ENCODE measurements around the gene ATM.

Gene ATM

GRCh38 chr11:108207683-108208060, 15.2 kb upstream of the ATM start:
- H3K4me1 Mint-ChIP-seq (ENCODE audit: low read depth) = peaks cover 61% of the 10 kb centered on the region
- H3K36me3 Mint-ChIP-seq = peaks cover 45% of the 10 kb centered on the region
- H3K27ac Mint-ChIP-seq = no peak overlapping the region
- H3K4me3 Mint-ChIP-seq = no peak overlapping the region
- no peaks in the 10 kb centered on the region for H3K9me3 Mint-ChIP-seq (ENCODE audit: low read depth)
- no peaks in the 10 kb centered on the region for H3K27me3 Mint-ChIP-seq

- Mint-ChIP-seq H3K4me3 (peak overlapping the region; percentile 33), H3K4me1 (ENCODE audit: low read depth) (peaks cover 61% of the 10 kb centered on the region), H3K27me3 (no peaks in the 10 kb centered on the region), H3K36me3 (peaks cover 31% of the 10 kb centered on the region), H3K9me3 (ENCODE audit: low read depth) (no peaks in the 10 kb centered on the region), H3K27ac (peak overlapping the region; percentile 76)
Measured at GRCh38 chr11:108210441-108210840, 12.4 kb upstream of the ATM start.

GRCh38 chr11:108213784-108214183, 9.1 kb upstream of the ATM start:
- Mint-ChIP-seq H3K27me3 (no peaks in the 10 kb centered on the region), H3K36me3 (peaks cover 16% of the 10 kb centered on the region), H3K9me3 (ENCODE audit: low read depth) (no peaks in the 10 kb centered on the region), H3K4me1 (ENCODE audit: low read depth) (peaks cover 79% of the 10 kb centered on the region), H3K27ac (peak overlapping the region; percentile 47), H3K4me3 (peak overlapping the region; percentile 8)

- Mint-ChIP-seq H3K36me3 (peaks cover 9% of the 10 kb centered on the region), H3K4me1 (ENCODE audit: low read depth) (peaks cover 80% of the 10 kb centered on the region), H3K9me3 (ENCODE audit: low read depth) (no peaks in the 10 kb centered on the region), H3K4me3 (peak overlapping the region; percentile 63), H3K27ac (peak overlapping the region; percentile 79), H3K27me3 (no peaks in the 10 kb centered on the region)
Measured at GRCh38 chr11:108216988-108217387, 5.9 kb upstream of the ATM start.

GRCh38 chr11:108218455-108218854, 4.4 kb upstream of the ATM start:
- Mint-ChIP-seq H3K4me3 (peak overlapping the region; percentile 72), H3K27ac (peak overlapping the region; percentile 90), H3K36me3 (peaks cover 6% of the 10 kb centered on the region), H3K4me1 (ENCODE audit: low read depth) (peaks cover 70% of the 10 kb centered on the region), H3K9me3 (ENCODE audit: low read depth) (no peaks in the 10 kb centered on the region), H3K27me3 (no peaks in the 10 kb centered on the region)

- Mint-ChIP-seq H3K27ac (peak overlapping the region; percentile 90), H3K27me3 (no peaks in the 10 kb centered on the region), H3K4me3 (no peak overlapping the region), H3K9me3 (ENCODE audit: low read depth) (no peaks in the 10 kb centered on the region), H3K4me1 (ENCODE audit: low read depth) (peaks cover 63% of the 10 kb centered on the region), H3K36me3 (peaks cover 3% of the 10 kb centered on the region)
Measured at GRCh38 chr11:108218912-108219783, 3.7 kb upstream of the ATM start.

GRCh38 chr11:108220721-108221336, 2.0 kb upstream of the ATM start:
- no peak overlapping the region for H3K4me3 Mint-ChIP-seq
- no peaks in the 10 kb centered on the region for H3K27me3 Mint-ChIP-seq
- peaks cover 3% of the 10 kb centered on the region for H3K36me3 Mint-ChIP-seq
- H3K4me1 Mint-ChIP-seq (ENCODE audit: low read depth) = peaks cover 65% of the 10 kb centered on the region
- H3K27ac Mint-ChIP-seq = no peak overlapping the region
- no peaks in the 10 kb centered on the region for H3K9me3 Mint-ChIP-seq (ENCODE audit: low read depth)

- Mint-ChIP-seq H3K27ac (no peak overlapping the region), H3K4me1 (ENCODE audit: low read depth) (peaks cover 63% of the 10 kb centered on the region), H3K27me3 (no peaks in the 10 kb centered on the region), H3K4me3 (no peak overlapping the region), H3K36me3 (peaks cover 3% of the 10 kb centered on the region), H3K9me3 (ENCODE audit: low read depth) (no peaks in the 10 kb centered on the region)
Measured at GRCh38 chr11:108221371-108221770, 1.5 kb upstream of the ATM start.

GRCh38 chr11:108221911-108222573, 825 bp upstream of the ATM start:
- no peak overlapping the region for H3K27ac Mint-ChIP-seq
- peaks cover 62% of the 10 kb centered on the region for H3K4me1 Mint-ChIP-seq (ENCODE audit: low read depth)
- no peaks in the 10 kb centered on the region for H3K27me3 Mint-ChIP-seq
- H3K36me3 Mint-ChIP-seq = peaks cover 3% of the 10 kb centered on the region
- no peaks in the 10 kb centered on the region for H3K9me3 Mint-ChIP-seq (ENCODE audit: low read depth)
- H3K4me3 Mint-ChIP-seq = no peak overlapping the region

GRCh38 chr11:108223348-108224149, 682 bp downstream of the ATM start:
- no peaks in the 10 kb centered on the region for H3K27me3 Mint-ChIP-seq
- H3K9me3 Mint-ChIP-seq (ENCODE audit: low read depth) = no peaks in the 10 kb centered on the region
- H3K4me1 Mint-ChIP-seq (ENCODE audit: low read depth) = peaks cover 60% of the 10 kb centered on the region
- H3K36me3 Mint-ChIP-seq = peaks cover 4% of the 10 kb centered on the region
- H3K4me3 Mint-ChIP-seq = no peak overlapping the region
- H3K27ac Mint-ChIP-seq = no peak overlapping the region

GRCh38 chr11:108224366-108224765, 1.5 kb downstream of the ATM start:
- Mint-ChIP-seq H3K9me3 (ENCODE audit: low read depth) (no peaks in the 10 kb centered on the region), H3K4me1 (ENCODE audit: low read depth) (peaks cover 59% of the 10 kb centered on the region), H3K27me3 (no peaks in the 10 kb centered on the region), H3K36me3 (peaks cover 4% of the 10 kb centered on the region), H3K4me3 (no peak overlapping the region), H3K27ac (no peak overlapping the region)

GRCh38 chr11:108224911-108225786, 2.3 kb downstream of the ATM start:
- no peak overlapping the region for H3K4me3 Mint-ChIP-seq
- peaks cover 59% of the 10 kb centered on the region for H3K4me1 Mint-ChIP-seq (ENCODE audit: low read depth)
- peaks cover 3% of the 10 kb centered on the region for H3K36me3 Mint-ChIP-seq
- no peaks in the 10 kb centered on the region for H3K27me3 Mint-ChIP-seq
- no peaks in the 10 kb centered on the region for H3K9me3 Mint-ChIP-seq (ENCODE audit: low read depth)
- H3K27ac Mint-ChIP-seq = no peak overlapping the region

- peaks cover 57% of the 10 kb centered on the region for H3K4me1 Mint-ChIP-seq (ENCODE audit: low read depth)
- H3K9me3 Mint-ChIP-seq (ENCODE audit: low read depth) = no peaks in the 10 kb centered on the region
- no peak overlapping the region for H3K27ac Mint-ChIP-seq
- peaks cover 3% of the 10 kb centered on the region for H3K36me3 Mint-ChIP-seq
- H3K27me3 Mint-ChIP-seq = no peaks in the 10 kb centered on the region
- H3K4me3 Mint-ChIP-seq = no peak overlapping the region
Measured at GRCh38 chr11:108226036-108226435, 3.2 kb downstream of the ATM start.

- Mint-ChIP-seq H3K4me1 (ENCODE audit: low read depth) (peaks cover 74% of the 10 kb centered on the region), H3K36me3 (peaks cover 11% of the 10 kb centered on the region), H3K4me3 (peak overlapping the region; percentile 83), H3K9me3 (ENCODE audit: low read depth) (no peaks in the 10 kb centered on the region), H3K27ac (peak overlapping the region; percentile 94), H3K27me3 (no peaks in the 10 kb centered on the region)
Measured at GRCh38 chr11:108228251-108228650, 5.4 kb downstream of the ATM start.
